Right forelimb (tissue), 1 donor: ENCODE data around the gene LY9.

Experiments used
- DNase-seq: peaks from one replicate; pipeline ENCODE4 v3.0.0-alpha.2; 2018

The LY9 gene, protein sequence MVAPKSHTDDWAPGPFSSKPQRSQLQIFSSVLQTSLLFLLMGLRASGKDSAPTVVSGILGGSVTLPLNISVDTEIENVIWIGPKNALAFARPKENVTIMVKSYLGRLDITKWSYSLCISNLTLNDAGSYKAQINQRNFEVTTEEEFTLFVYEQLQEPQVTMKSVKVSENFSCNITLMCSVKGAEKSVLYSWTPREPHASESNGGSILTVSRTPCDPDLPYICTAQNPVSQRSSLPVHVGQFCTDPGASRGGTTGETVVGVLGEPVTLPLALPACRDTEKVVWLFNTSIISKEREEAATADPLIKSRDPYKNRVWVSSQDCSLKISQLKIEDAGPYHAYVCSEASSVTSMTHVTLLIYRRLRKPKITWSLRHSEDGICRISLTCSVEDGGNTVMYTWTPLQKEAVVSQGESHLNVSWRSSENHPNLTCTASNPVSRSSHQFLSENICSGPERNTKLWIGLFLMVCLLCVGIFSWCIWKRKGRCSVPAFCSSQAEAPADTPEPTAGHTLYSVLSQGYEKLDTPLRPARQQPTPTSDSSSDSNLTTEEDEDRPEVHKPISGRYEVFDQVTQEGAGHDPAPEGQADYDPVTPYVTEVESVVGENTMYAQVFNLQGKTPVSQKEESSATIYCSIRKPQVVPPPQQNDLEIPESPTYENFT

GRCh38 chr1:160795951-160796383, at the start of gene LY9:
Gene LY9 (plus strand): TSS chr1:160796174. CDS start chr1:160796188, 14 bp downstream.
- DNase-seq = no peak

GRCh38 chr1:160746836-160747500, 49.0 kb upstream of the LY9 start:
- DNase-seq = no peak

DNA sequence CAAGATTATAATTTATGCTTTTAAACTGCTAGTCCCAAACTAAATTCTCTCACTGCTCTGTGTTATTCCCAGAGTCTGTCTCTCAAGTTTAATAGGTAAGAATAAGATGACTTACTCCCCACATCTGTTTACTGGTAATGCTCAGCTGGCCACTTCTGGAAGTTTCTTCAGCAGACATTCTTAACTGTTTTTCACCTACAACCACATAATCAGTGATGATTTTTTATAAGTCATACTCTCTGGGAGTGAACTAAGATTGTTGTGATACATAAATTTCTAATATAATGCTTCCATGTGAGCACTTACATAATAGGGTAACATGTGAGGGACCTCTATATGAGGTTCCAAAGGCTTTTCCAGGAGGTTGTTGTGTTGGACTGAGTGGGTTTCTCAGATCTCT, 48.3 kb upstream of the LY9 start:
- no peak for DNase-seq

GRCh38 chr1:160748181-160748877, 47.6 kb upstream of the LY9 start:
- no peak for DNase-seq

GRCh38 chr1:160748878-160749269, 47.1 kb upstream of the LY9 start:
- no peak for DNase-seq

GRCh38 chr1:160750608-160751007, 45.4 kb upstream of the LY9 start:
- DNase-seq = no peak

- DNase-seq = no peak
Observed at GRCh38 chr1:160752406-160752805, 43.6 kb upstream of the LY9 start.

- DNase-seq = no peak
Observed at GRCh38 chr1:160752924-160753323, 43.0 kb upstream of the LY9 start.

DNA sequence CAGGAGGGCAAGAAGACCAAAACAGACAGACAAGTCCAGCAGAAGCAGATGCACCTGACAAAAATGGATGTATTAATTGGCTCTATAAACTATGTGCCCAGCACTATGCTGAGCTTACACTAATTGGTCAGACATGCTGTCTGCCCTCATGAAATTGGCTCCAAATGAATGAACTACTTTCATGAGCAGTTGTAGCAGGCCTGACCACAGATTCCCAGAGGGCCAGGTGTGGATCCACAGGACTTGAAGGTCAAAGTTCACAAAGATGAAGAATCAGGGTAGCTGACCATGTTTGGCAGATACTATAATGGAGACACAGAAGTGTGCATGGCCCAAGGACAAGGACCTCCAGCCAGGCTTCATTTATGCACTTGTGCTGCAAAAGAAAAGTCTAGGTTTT, 42.4 kb upstream of the LY9 start:
- no peak for DNase-seq

GRCh38 chr1:160755461-160755860, 40.5 kb upstream of the LY9 start:
- DNase-seq = no peak

DNA sequence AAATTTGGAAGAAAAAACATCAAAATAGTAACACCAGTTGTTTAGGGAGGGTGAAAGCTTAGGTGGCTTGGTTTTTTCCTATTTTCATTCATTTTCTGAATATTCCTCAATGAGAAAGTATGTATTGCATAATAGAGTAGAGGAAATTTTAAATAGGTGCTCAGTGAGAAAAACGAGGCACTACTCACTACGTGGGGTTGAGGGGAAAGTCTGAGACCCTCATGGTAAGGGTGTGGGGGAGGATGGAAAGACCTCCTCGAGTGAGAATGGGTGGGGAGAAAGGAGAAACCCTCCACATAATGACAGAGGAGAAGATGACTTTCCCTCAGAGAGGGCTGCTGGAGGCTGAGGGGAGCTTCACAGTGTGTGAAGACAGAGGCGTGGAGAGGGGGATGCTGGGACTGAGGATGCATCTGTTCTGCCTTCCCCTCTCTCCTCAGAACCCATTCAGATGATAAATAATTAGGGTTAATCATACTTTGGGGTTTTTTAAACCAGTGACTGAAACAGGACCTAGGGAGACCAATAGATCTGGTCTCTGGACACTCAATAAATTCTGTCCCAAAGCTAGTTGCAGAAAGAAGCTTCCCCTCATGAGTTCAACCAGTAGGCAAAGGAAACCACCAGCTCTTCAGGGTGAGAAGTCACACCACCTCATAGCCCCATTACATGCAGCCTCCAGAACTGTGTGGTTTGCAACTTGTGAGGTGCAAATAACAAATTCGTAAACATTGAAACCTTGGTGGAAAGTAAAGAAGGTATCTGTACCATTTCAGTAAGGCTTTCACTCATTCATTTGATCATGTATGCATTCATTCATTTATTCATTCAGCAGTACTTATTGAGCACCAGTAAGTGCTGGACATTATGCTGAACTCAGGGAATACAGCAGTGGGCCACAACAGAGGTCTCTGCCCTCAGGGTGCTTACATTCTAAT, 39.8 kb upstream of the LY9 start:
- no peak for DNase-seq

DNA sequence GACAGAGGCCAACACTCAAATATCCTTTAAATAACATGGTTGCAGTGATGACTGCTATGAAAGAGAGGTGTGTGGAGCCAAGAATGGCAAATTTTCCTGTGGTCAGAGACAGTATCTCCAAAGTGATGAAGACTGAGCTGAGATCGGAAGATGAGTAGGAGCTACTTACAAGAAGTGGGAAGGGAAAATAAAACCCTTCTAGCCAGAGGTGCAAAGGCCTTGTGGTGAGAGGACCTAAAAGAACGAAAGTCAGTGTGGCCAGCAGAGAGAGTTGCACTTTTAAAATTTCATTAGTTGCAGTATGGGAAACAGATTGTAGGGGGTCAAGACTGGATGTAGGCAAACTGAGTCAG, 39.1 kb upstream of the LY9 start:
- DNase-seq = no peak

DNA sequence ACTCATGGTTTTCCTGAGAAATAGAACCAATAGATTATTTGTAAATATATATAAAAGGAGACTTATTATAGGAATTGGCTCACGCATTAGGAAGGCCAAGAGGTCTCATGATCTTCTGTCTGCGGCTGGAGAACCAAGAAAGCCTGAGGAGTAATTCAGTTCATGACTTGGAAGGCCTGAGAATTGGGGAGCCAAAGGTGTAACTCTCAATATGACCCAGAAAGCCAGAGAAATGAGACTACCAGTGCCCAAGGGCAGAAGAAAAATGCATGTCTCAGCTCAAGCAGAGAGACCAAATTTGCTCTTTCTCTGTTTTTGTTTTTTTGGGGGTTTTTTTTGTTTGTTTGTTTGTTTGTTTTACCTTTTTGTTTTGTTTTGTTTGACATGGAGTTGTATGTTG, 37.5 kb upstream of the LY9 start:
- no peak for DNase-seq

- DNase-seq = no peak
Observed at GRCh38 chr1:160759740-160760139, 36.2 kb upstream of the LY9 start.

- no peak for DNase-seq
Observed at GRCh38 chr1:160761046-160761445, 34.9 kb upstream of the LY9 start.

GRCh38 chr1:160761886-160762285, 34.1 kb upstream of the LY9 start:
- no peak for DNase-seq

DNA sequence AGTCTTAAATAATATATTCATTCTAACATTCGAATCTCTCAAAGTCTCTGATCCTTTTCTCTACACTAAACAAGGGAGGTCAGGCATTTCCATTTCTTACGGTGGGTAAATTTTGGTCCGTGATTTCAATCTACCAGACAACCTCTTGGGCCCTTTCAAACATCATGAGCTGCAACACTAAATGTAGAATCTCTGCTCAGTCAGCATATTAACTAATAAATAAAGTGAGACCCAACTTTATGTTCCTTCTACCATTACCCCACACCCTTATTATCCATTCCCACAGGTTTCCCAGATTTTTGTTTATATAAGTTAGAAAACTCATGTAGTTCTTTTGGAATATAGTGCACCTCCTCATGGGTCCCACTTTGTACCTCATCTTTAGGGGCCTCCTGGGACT, 32.0 kb upstream of the LY9 start:
- DNase-seq = no peak

GRCh38 chr1:160767395-160768294, 28.3 kb upstream of the LY9 start:
- DNase-seq = no peak

- DNase-seq = no peak
Observed at GRCh38 chr1:160768295-160768657, 27.7 kb upstream of the LY9 start.

DNA sequence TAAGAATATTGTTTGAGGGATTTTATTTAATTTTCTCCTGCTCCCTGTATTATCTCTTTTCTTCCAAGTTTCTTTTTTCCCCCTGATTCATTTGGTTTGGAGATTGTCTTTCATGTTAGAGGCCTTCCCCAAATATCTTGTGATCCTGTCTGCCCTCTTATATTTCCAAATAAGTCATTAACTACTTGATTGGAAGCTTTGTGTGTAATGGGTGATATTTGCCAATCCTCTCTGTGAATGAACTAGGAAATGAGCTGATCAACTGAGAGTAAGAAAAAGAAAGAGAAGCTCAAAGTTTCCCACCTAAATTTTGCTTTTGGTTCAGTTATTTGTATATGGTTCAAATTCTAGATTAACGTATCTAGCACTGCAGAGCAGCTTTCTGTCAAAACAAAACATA, 23.6 kb upstream of the LY9 start:
- no peak for DNase-seq

GRCh38 chr1:160773093-160773492, 22.9 kb upstream of the LY9 start:
- no peak for DNase-seq
